D721Med (cell line): Measurements from ENCODE around the gene TKFC.

Experiments
- DNase-seq: peaks from one replicate; pipeline ENCODE4 v3.0.0; 2011; ENCODE audit warnings: low spot score; ENCODE audit not compliant: insufficient read length
- FAIRE-seq: peaks from 2 replicates; lab custom pipeline; 2011; peaks lifted over from hg19 to GRCh38; lab: Jason Lieb, UNC
- CTCF ChIP-seq: IDR thresholded peaks from 2 replicates; pipeline ENCODE4 v1.5.1; 2012; ENCODE audit warnings: mild to moderate bottlenecking, control low read depth; ENCODE audit not compliant: insufficient read depth; ENCODE audit errors: missing control alignments

The TKFC gene

GRCh38 chr11:61302550-61302949 lies 30.5 kb upstream of the TKFC start:
- TF ChIP-seq CTCF: no peak
- FAIRE-seq: no peak
- DNase-seq: no peak

DNA sequence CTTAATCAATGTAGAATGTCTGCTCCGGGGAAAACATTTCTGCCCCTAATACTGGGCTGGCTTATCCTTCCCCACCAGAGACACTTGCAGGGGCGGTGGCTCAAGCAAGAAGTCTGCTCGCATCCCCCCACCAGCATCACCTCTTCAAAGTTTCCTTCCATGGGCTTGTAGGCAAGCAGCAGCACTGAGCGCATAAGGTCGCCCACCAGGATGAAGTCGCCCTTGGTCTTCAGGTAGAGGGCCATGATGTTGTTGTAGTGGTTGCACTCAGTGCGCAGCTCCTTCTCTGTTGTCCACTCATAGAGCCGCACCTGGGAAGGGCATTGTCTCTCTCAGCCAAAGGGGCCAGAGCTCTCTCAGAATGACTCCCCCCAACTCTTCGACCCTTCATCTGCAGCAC lies 29.3 kb upstream of the TKFC start:
- no peak for TF ChIP-seq CTCF
- FAIRE-seq: no peak
- no peak for DNase-seq

DNA sequence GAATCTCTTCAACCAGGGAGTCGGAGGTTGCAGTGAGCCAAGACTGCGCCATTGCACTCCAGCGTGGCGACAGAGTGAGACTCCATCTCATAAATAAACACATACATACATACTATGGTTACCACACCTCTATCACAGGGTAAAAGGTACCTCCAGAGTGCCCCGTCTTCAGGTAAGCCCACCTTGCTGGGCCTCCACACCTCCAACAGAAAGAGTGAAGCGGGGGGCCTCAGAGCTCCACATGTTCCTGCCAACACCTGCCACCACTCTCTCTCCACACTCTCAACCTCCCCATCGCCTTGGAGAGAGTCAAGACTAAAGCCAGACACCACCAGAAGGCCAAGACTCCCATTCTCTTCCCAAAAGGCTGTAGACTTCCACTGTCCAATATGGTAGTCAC lies 27.6 kb upstream of the TKFC start:
- FAIRE-seq (no peak), DNase-seq (no peak)
- no peak for TF ChIP-seq CTCF

DNA sequence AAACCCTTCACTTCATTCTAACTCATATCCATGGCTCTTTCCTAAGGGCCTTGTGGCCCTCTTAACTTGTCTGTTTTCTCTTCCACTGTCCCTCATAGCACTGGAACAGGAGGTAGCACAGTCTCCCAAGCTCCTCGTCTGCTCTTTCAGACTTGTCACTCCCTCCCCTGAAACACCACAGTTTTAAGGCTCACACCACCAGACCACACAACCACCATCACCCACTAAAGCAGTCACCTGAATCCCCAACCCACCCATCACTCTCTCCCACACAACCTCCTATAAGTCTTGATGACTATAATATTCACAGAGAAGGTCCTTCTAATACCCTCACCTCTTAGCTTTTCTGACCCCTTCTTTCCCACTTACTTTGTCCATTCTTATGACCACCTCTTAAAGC lies 26.8 kb upstream of the TKFC start:
- FAIRE-seq: no peak
- no peak for TF ChIP-seq CTCF
- no peak for DNase-seq

DNA sequence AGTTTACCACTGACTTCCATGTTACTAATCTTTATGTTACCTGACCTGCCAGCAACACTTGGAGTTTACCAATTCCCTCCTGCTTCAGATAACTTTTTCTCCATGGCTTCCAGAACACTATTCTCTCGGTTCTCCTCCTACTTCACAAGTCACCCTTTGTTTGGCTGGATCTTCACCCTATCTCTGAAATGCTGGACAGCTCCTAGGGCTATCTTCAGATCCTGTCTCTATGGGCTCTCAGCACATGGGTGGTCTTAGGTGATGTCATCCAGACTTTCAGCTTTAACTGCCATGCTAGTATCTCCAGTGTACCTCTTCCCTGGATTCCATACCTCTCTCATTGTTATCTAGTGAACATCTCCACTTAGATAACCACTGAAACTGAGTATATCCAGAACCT lies 25.7 kb upstream of the TKFC start:
- TF ChIP-seq CTCF: no peak
- DNase-seq (no peak), FAIRE-seq (no peak)

DNA sequence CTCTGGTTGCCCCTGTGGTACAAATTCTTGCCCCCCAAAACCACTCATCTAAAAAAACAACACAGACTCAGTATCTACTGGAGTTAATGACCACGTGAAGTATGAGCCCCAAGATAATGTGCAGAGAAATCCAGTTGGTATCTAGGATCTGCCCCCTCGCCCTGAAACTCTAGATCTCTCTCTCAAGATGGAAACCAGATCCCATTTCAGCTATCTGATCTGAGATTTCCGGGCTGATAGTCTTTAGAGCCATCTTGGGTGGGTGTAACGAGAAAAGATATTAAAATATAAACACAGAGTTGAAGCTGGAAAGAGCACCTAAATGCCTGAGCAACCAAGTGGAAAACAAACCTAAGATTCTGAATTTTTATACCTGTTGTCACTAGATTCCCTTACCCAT lies 23.9 kb upstream of the TKFC start:
- FAIRE-seq: no peak
- DNase-seq: no peak
- TF ChIP-seq CTCF: no peak

DNA sequence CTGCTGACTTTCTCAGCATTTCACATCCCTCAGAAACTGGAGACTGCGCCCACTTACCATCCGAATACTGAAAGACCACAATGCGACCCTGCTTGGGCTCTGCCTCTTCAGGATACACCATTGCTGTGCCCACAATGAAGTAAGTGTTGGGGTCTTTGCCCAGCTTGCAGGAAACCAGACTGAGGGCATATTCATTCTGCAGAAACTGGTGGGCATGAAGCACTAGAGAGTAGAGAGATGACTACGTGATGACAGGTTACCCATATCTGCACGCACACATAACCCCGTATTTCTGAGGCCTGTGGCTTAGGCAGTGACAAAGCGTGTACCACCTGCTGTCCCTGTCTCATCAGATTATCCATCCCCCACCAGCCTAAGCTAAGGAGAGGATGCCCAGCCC lies 23.3 kb upstream of the TKFC start:
- no peak for TF ChIP-seq CTCF
- no peak for FAIRE-seq

More for the DNA sequence above, 23.3 kb upstream of the TKFC start:
- DNase-seq: no peak
